ENCODE measurements around the gene LRRC39.

Gene LRRC39

GRCh38 chr1:100146958-100147357 lies 31.1 kb downstream of the LRRC39 start:
- DNase-seq, result no peak

GRCh38 chr1:100145116-100145515 lies 32.9 kb downstream of the LRRC39 start:
- DNase-seq, result no peak

- DNase-seq, result no peak
Measured at GRCh38 chr1:100142343-100142742, 35.7 kb downstream of the LRRC39 start.

GRCh38 chr1:100141192-100141591 lies 36.9 kb downstream of the LRRC39 start:
- no peak for DNase-seq

- DNase-seq, result no peak
Measured at GRCh38 chr1:100137602-100138001, 40.5 kb downstream of the LRRC39 start.

GRCh38 chr1:100134872-100135271 lies 43.2 kb downstream of the LRRC39 start:
- no peak for DNase-seq

- DNase-seq, result peak; percentile 87
Measured at GRCh38 chr1:100132566-100133477, 45.2 kb downstream of the LRRC39 start, which contains the start of the genes SASS6 and TRMT13. Gene SASS6, minus strand, starts transcription at chr1:100132930. Its CDS starts 116 bp downstream, at chr1:100132814. Gene TRMT13, plus strand, starts transcription at chr1:100133163. Its CDS starts 6 bp downstream, at chr1:100133169.

- DNase-seq, result no peak
Measured at GRCh38 chr1:100131623-100132022, 46.4 kb downstream of the LRRC39 start.

GRCh38 chr1:100130552-100131077 lies 47.4 kb downstream of the LRRC39 start:
- DNase-seq, result no peak

- DNase-seq, result no peak
Measured at GRCh38 chr1:100127226-100127625, 50.8 kb downstream of the LRRC39 start.

- DNase-seq, result no peak
Measured at GRCh38 chr1:100122177-100122576, 55.9 kb downstream of the LRRC39 start.

- no peak for DNase-seq
Measured at GRCh38 chr1:100115524-100115923, 62.5 kb downstream of the LRRC39 start.

- no peak for DNase-seq
Measured at GRCh38 chr1:100109554-100110066, 68.4 kb downstream of the LRRC39 start.

GRCh38 chr1:100107696-100108095 lies 70.4 kb downstream of the LRRC39 start:
- no peak for DNase-seq

- DNase-seq, result no peak
Measured at GRCh38 chr1:100101564-100101963, 76.5 kb downstream of the LRRC39 start.

- DNase-seq, result no peak
Measured at GRCh38 chr1:100100202-100100601, 77.9 kb downstream of the LRRC39 start.

All from NCI-H187 treated with DMSO at 0.1 percent for 48 hours (cell line).